ENCODE measurements around the gene PCDHB14.
"Not testable (repeated sequence)": the region's sequence is repeated elsewhere in the genome, so short reads cannot be mapped to it uniquely, and the experiment has no call there.

The PCDHB14 gene
- total RNA-seq, result 0 to 0.17 reads per million in 2 donors

DNA sequence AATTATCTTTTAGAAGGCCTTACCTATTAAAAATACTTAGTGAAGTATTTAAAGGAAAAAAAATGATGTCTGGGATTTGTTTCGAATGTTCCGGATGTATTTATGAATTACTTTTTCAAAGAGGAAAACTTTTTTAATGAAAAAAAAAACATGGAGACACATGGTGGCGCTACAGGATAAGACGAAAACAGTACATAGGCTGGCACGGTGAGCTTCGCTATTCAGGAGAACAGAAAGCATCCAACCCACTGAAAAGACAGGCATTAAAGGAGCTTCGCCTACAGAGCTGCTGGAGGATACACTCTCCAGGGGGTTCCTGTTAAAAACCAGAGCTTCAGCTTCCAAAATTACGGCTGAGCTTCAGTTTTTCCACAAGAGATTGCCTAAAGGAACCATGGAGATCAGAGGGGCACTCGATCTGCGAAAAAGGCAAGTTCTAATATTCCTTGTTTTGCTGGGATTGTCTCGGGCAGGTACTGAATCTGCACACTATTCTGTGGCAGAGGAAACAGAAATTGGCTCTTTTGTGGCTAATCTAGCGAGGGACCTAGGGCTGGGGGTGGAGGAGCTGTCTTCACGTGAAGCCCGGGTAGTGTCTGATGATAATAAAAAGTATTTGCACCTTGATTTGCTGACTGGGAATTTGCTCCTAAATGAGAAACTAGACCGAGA is at the start of gene PCDHB14:
PCDHB14 (plus strand) TSS at position 232 of the 672 bp plus-strand sequence; CDS start at position 395, 163 bp downstream.
- no peak for DNase-seq

DNA sequence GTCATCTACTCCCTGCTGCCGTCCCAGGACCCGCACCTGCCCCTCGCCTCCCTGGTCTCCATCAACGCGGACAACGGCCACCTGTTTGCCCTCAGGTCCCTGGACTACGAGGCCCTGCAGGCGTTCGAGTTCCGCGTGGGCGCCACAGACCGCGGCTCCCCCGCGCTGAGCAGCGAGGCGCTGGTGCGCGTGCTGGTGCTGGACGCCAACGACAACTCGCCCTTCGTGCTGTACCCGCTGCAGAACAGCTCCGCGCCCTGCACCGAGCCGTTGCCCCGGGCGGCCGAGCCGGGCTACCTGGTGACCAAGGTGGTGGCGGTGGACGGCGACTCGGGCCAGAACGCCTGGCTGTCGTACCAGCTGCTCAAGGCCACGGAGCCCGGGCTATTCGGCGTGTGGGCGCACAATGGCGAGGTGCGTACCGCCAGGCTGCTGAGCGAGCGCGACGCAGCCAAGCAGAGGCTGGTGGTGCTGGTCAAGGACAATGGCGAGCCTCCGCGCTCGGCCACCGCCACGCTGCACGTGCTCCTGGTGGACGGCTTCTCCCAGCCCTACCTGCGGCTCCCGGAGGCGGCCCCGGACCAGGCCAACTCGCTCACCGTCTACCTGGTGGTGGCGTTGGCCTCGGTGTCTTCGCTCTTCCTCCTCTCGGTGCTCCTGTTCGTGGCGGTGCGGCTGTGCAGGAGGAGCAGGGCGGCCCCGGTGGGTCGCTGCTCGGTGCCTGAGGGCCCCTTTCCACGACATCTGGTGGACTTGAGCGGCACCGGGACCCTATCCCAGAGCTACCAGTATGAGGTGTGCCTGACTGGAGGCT is 48.6 kb upstream of the PCDHB14 start:
- not testable (repeated sequence) for DNase-seq

DNA sequence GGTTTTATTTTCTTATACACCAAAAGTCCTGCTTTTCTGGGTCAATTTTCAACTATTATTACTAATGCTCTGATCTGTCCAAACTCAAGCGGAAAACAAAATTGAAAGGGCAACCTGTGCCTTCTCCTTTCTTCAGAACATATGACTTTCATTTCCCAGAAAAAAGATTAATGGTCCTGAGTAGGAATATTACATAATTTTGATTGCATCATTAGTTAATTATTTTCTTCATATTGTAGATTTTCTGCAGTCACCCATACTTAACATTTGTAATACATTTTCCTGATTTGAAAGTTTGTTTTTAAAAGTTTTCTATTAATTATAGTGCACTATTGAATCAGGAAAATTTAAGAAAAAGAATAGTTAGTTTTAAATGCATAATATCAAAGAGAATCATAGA is 47.2 kb upstream of the PCDHB14 start:
- DNase-seq, result no peak

DNA sequence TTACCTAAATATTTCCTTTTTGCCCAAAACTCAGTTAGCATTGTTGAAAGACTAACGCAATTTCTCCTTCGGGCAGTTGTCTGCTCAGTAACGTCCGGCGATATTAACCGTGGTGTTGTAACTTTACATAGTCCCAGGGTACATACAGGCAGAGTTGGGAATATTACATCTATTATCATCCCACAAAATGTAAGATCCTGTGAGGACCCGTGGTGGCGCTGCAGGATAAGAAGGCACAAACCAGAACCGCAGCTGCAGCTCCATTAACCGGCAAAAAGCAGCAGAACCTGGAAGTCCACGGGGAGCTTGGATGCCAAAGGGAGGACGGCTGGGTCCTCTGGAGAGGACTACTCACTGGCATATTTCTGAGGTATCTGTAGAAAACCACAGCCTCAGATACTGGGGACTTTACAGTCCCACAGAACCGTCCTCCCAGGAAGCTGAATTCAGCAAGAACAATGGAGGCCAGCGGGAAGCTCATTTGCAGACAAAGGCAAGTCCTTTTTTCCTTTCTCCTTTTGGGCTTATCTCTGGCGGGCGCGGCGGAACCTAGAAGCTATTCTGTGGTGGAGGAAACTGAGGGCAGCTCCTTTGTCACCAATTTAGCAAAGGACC is 45.5 kb upstream of the PCDHB14 start, which contains the start of gene PCDHB8:
PCDHB8 (plus strand) TSS at position 214 of the 615 bp plus-strand sequence; CDS start at position 459, 245 bp downstream.
- DNase-seq, result not testable (repeated sequence)

DNA sequence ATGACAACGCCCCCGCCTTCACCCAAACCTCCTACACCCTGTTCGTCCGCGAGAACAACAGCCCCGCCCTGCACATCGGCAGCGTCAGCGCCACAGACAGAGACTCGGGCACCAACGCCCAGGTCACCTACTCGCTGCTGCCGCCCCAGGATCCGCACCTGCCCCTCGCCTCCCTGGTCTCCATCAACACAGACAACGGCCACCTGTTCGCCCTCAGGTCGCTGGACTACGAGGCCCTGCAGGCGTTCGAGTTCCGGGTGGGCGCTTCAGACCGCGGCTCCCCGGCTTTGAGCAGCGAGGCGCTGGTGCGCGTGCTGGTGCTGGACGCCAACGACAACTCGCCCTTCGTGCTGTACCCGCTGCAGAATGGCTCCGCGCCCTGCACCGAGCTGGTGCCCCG is 43.8 kb upstream of the PCDHB14 start:
- not testable (repeated sequence) for DNase-seq

DNA sequence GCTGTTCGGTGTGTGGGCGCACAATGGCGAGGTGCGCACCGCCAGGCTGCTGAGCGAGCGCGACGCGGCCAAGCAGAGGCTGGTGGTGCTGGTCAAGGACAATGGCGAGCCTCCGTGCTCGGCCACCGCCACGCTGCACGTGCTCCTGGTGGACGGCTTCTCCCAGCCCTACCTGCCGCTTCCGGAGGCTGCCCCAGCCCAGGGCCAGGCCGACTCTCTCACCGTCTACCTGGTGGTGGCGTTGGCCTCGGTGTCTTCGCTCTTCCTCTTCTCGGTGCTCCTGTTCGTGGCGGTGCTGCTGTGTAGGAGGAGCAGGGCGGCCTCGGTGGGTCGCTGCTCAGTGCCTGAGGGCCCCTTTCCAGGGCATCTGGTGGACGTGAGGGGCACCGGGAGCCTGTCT is 43.3 kb upstream of the PCDHB14 start:
- DNase-seq, result not testable (repeated sequence)

DNA sequence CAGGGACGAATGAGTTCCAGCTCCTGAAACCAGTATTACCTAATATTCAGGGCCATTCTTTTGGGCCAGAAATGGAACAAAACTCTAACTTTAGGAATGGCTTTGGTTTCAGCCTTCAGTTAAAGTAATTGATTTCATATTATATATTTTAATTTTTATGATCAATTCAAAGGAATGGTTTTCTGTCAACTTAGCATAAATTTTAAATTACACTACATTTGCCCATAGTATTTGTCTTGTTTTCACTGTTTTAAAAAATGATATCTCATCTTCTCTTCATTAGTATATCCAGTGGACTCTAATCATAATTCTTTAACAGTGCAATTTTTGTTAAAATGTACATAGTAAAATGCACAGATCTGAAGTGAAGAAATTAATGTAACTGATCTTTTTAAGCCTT is 42.8 kb upstream of the PCDHB14 start:
- no peak for DNase-seq

DNA sequence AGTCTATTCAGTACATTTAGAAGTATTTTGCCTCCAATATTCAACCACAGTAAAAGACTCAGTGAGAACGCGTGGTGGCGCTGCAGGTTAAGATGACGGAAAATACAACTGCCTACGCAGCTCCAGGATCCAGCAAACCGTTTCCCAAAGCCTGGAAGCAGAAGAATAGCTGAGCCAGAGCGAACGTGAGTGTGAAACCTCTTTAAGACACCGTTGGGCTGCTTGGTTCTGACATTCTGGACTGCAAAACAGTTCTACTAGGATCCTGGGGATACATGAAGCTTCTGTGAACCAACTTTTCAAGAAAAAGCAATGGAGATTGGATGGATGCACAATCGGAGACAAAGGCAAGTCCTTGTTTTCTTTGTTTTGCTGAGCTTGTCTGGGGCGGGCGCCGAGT is 40.9 kb upstream of the PCDHB14 start, which contains the start of gene PCDHB16:
PCDHB16 (plus strand) TSS at position 140 of the 400 bp plus-strand sequence; CDS start at position 313, 173 bp downstream.
- DNase-seq, result no peak

DNA sequence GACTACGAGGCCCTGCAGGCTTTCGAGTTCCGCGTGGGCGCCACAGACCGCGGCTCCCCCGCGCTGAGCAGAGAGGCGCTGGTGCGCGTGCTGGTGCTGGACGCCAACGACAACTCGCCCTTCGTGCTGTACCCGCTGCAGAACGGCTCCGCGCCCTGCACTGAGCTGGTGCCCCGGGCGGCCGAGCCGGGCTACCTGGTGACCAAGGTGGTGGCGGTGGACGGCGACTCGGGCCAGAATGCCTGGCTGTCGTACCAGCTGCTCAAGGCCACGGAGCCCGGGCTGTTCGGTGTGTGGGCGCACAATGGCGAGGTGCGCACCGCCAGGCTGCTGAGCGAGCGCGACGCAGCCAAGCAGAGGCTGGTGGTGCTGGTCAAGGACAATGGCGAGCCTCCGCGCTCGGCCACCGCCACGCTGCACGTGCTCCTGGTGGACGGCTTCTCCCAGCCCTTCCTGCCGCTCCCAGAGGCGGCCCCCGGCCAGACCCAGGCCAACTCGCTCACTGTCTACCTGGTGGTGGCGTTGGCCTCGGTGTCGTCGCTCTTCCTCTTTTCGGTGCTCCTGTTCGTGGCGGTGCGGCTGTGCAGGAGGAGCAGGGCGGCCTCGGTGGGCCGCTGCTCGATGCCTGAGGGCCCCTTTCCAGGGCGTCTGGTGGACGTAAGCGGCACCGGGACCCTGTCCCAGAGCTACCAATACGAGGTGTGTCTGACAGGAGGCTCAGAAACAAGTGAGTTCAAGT is 38.9 kb upstream of the PCDHB14 start:
- not testable (repeated sequence) for DNase-seq

DNA sequence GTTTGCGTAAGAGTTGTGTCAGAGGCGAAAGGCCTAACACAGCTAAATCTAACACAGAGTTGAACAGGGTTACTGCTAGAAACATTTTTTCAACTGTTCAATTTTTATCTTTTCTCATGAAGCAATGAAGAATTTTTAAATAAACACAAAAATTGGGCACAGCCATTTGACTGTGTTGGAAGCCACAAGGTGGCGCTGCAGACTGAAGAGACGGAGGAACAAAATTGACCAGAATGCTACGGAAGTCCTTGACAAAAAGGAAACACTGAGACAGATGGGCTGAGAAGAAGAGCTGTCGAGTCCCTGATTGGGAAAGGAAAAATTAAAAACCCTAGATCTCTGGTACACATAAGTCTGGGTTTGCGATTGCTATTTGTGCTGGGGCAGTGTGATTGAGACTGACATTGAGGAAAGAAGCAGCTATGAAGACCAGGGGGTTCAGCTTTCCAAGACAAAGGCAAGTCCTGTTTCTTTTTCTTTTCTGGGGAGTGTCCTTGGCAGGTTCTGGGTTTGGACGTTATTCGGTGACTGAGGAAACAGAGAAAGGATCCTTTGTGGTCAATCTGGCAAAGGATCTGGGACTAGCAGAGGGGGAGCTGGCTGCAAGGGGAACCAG is 36.1 kb upstream of the PCDHB14 start, which contains the start of gene PCDHB9:
PCDHB9 (plus strand) TSS at position 265 of the 616 bp plus-strand sequence; CDS start at position 423, 158 bp downstream.
- DNase-seq, result no peak

DNA sequence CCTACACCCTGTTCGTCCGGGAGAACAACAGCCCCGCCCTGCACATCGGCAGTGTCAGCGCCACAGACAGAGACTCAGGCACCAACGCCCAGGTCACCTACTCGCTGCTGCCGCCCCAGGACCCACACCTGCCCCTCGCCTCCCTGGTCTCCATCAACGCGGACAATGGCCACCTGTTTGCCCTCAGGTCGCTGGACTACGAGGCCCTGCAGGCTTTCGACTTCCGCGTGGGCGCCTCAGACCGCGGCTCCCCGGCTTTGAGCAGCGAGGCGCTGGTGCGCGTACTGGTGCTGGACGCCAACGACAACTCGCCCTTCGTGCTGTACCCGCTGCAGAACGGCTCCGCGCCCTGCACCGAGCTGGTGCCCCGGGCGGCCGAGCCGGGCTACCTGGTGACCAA is 34.5 kb upstream of the PCDHB14 start:
- not testable (repeated sequence) for DNase-seq

DNA sequence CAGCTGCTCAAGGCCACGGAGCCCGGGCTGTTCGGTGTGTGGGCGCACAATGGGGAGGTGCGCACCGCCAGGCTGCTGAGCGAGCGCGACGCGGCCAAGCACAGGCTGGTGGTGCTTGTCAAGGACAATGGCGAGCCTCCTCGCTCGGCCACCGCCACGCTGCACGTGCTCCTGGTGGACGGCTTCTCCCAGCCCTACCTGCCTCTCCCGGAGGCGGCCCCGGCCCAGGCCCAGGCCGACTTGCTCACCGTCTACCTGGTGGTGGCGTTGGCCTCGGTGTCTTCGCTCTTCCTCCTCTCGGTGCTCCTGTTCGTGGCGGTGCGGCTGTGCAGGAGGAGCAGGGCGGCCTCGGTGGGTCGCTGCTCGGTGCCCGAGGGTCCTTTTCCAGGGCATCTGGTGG is 34.0 kb upstream of the PCDHB14 start:
- not testable (repeated sequence) for DNase-seq

DNA sequence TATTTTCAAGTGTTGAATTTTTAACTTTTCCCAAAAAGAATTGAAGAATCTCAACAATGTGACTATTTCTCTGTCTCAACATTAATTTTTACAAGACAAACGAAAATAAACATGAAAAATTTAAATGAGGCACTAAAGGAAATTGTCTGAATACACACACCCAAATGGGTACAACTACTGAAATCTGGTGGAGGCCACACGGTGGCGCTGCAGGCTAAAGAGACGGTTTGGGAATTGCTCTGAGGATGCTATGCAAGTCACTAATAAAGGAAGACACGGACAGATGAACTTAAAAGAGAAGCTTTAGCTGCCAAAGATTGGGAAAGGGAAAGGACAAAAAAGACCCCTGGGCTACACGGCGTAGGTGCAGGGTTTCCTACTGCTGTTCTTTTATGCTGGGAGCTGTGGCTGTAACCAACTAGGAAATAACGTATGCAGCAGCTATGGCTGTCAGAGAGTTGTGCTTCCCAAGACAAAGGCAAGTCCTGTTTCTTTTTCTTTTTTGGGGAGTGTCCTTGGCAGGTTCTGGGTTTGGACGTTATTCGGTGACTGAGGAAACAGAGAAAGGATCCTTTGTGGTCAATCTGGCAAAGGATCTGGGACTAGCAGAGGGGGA is 30.9 kb upstream of the PCDHB14 start, which contains the start of gene PCDHB10:
PCDHB10 (plus strand) TSS at position 244 of the 616 bp plus-strand sequence; CDS start at position 444, 200 bp downstream.
- DNase-seq, result no peak

DNA sequence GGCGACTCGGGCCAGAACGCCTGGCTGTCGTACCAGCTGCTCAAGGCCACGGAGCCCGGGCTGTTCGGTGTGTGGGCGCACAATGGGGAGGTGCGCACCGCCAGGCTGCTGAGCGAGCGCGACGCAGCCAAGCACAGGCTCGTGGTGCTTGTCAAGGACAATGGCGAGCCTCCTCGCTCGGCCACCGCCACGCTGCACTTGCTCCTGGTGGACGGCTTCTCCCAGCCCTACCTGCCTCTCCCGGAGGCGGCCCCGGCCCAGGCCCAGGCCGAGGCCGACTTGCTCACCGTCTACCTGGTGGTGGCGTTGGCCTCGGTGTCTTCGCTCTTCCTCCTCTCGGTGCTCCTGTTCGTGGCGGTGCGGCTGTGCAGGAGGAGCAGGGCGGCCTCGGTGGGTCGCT is 28.8 kb upstream of the PCDHB14 start:
- DNase-seq, result not testable (repeated sequence)

DNA sequence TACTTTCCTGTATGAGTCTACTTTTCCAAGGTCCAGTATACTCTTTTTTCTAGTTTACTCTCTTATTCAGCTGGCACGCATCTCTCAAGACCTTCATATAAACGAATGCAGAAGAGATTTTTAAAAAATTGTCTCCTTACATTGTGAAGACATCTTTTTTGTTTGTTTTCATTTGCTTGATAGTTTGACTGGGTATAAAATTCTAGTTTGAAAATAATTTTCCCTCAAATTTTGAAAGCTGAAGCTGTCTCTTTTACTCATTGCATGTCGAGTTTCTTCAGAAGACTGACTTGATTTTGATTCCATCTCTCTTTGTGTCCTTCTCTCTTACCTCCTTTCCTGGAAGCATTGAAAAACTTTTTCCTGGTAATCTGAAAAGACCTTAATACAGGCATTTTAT is 26.8 kb upstream of the PCDHB14 start:
- no peak for DNase-seq

DNA sequence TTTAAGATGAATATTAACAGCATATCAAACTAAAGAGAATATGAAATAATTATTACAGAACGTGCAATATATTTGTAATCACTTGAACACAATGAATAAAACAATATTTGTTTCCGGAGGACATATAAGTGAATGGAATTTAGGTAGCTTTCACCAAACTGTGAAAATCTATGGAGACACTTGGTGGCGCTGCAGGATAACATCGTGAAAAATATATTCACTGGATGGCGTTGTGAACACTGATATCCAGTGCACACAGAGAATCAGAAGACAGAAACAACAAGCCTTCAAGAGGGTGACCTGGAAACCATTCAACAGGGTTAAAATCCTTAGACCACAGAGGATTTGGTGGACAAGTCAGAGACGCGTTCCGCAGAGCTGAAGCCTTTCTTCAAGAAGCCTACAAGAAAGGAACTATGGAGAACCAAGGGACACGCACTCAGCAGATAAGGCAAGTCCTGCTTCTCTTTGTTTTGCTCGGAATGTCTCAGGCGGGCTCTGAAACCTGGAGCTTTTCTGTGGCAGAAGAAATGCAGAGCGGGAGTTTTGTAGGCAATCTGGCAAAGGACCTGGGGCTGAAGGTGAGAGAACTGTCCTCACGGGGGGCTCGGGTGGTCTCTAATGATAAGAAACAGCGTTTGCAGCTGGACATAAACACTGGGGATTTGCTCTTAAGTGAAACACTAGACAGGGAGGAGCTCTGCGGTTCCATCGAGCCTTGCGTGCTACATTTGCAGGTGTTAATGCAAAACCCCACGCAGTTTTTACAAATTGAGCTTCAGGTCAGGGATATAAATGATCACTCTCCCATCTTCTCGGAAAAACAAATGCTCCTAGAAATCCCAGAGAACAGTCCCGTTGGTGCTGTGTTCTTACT is 23.5 kb upstream of the PCDHB14 start, which contains the start of gene PCDHB11:
PCDHB11 (plus strand) TSS at position 269 of the 877 bp plus-strand sequence; CDS start at position 417, 148 bp downstream.
- DNase-seq, result no peak

DNA sequence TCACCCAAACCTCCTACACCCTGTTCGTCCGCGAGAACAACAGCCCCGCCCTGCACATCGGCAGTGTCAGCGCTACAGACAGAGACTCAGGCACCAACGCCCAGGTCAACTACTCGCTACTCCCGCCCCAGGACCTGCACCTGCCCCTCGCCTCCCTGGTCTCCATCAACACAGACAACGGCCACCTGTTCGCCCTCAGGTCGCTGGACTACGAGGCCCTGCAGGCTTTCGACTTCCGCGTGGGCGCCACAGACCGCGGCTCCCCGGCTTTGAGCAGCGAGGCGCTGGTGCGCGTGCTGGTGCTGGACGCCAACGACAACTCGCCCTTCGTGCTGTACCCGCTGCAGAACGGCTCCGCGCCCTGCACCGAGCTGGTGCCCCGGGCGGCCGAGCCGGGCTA is 22.0 kb upstream of the PCDHB14 start:
- not testable (repeated sequence) for DNase-seq

DNA sequence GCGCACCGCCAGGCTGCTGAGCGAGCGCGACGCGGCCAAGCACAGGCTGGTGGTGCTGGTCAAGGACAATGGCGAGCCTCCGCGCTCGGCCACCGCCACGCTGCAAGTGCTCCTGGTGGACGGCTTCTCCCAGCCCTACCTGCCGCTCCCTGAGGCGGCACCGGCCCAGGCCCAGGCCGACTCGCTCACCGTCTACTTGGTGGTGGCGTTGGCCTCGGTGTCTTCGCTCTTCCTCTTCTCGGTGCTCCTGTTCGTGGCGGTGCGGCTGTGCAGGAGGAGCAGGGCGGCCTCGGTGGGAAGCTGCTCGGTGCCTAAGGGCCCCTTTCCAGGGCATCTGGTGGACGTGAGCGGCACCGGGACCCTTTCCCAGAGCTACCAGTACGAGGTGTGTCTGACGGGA is 21.5 kb upstream of the PCDHB14 start:
- not testable (repeated sequence) for DNase-seq

DNA sequence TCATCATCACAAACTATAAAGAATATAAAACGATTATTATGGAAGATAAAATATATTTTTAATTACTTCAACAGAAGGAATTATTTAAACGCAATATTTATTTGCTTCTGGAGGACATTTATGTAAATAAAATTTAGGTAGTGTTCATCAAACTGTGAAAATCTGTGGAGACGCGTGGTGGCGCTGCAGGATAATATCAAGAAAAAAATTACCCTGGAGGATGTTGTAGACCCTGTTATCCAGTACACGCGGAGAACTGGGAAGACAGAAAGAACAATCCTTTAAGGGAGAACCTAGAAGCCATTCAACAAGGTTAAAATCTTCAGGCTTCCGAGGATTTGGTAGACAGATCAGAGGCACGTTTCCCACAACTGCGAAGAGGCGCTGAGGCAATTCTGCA is 14.7 kb upstream of the PCDHB14 start, which contains the start of gene PCDHB12:
PCDHB12 (plus strand) TSS at position 242 of the 400 bp plus-strand sequence. CDS start 189 bp downstream, outside the sequence.
- no peak for DNase-seq

DNA sequence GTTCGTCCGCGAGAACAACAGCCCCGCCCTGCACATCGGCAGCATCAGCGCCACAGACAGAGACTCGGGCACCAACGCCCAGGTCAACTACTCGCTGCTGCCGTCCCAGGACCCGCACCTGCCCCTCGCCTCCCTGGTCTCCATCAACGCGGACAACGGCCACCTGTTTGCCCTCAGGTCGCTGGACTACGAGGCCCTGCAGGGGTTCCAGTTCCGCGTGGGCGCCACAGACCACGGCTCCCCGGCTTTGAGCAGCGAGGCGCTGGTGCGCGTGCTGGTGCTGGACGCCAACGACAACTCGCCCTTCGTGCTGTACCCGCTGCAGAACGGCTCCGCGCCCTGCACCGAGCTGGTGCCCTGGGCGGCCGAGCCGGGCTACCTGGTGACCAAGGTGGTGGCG is 12.9 kb upstream of the PCDHB14 start:
- DNase-seq, result not testable (repeated sequence)
